ENCODE measurements around the gene PARS2. TPM values are rescaled to one million over a fixed set of nuclear protein-coding genes. Genes with fewer than 3 reads are reported as not detected.

The PARS2 gene
- total and polyA plus RNA-seq, 7 experiments from 2014 or later, result 0.66 to 7.6 (median 4.7) TPM

GRCh38 chr1:54768093-54768492 lies 3.8 kb upstream of the PARS2 start:
- H3K4me1 ChIP-seq (ENCODE audit: control insufficient read depth in 2 of 2, insufficient read depth in 2 of 2, low read length in 2 of 2), result peaks cover 0 to 9% of the 10 kb centered on the region in 2 donors
- no peak overlapping the region for H3K27ac ChIP-seq (ENCODE audit: low read depth, low read length)
- Mint-ChIP-seq H3K27me3 (no peaks in the 10 kb centered on the region), H3K9me3 (peaks cover 0 to 2% (median 0%) of the 10 kb centered on the region in 11 donors), H3K36me3 (peaks cover 0 to 1% (median 0%) of the 10 kb centered on the region in 5 donors), H3K27ac (no peak overlapping the region), H3K4me3 (no peak overlapping the region), H3K4me1 (peaks cover 7 to 19% (median 14%) of the 10 kb centered on the region in 7 donors)
- POLR2A ChIA-PET, result no interaction called here
- ATAC-seq (no peak), DNase-seq (no peak)
- CTCF ChIA-PET, result no interaction called here
- no peak overlapping the region for H3K4me3 ChIP-seq (ENCODE audit: low read length)
- no peaks in the 10 kb centered on the region for H3K27me3 ChIP-seq (ENCODE audit: control insufficient read depth in 2 of 2, insufficient read depth in 2 of 2, low read length in 2 of 2)
- no peaks in the 10 kb centered on the region for H3K36me3 ChIP-seq (ENCODE audit: control insufficient read depth in 2 of 3, insufficient read depth in 3 of 3, low read length in 3 of 3)
- H3K9me3 ChIP-seq (ENCODE audit: control insufficient read depth in 2 of 3, low read length in 3 of 3), result no peaks in the 10 kb centered on the region
- intact Hi-C loops (cut with micrococcal nuclease), result no loop called here

GRCh38 chr1:54767526-54767925 lies 3.2 kb upstream of the PARS2 start:
- CTCF ChIA-PET, result no interaction called here
- POLR2A ChIA-PET, result no interaction called here

GRCh38 chr1:54766726-54767125 lies 2.4 kb upstream of the PARS2 start:
- peaks cover 0 to 9% of the 10 kb centered on the region in 2 donors for H3K4me1 ChIP-seq (ENCODE audit: control insufficient read depth in 2 of 2, insufficient read depth in 2 of 2, low read length in 2 of 2)
- Mint-ChIP-seq H3K36me3 (peaks cover 0 to 1% (median 0%) of the 10 kb centered on the region in 5 donors), H3K27ac (peak overlapping the region in 2 of 9 donors; percentile 25 to 33), H3K4me3 (no peak overlapping the region), H3K9me3 (peaks cover 0 to 2% (median 0%) of the 10 kb centered on the region in 11 donors), H3K4me1 (peaks cover 7 to 24% (median 19%) of the 10 kb centered on the region in 7 donors), H3K27me3 (no peaks in the 10 kb centered on the region)
- DNase-seq (no peak), ATAC-seq (no peak)
- ChIA-PET CTCF (no interaction called here), POLR2A (no interaction called here)
- H3K9me3 ChIP-seq (ENCODE audit: control insufficient read depth in 2 of 3, low read length in 3 of 3), result no peaks in the 10 kb centered on the region
- no peak overlapping the region for H3K27ac ChIP-seq (ENCODE audit: low read depth, low read length)
- intact Hi-C loops (cut with micrococcal nuclease), result no loop called here
- H3K36me3 ChIP-seq (ENCODE audit: control insufficient read depth in 2 of 3, insufficient read depth in 3 of 3, low read length in 3 of 3), result no peaks in the 10 kb centered on the region
- H3K4me3 ChIP-seq (ENCODE audit: low read length), result no peak overlapping the region
- H3K27me3 ChIP-seq (ENCODE audit: control insufficient read depth in 2 of 2, insufficient read depth in 2 of 2, low read length in 2 of 2), result no peaks in the 10 kb centered on the region

More at GRCh38 chr1:54767526-54767925, 3.2 kb upstream of the PARS2 start:
- Mint-ChIP-seq H3K27ac (peak overlapping the region in 3 of 9 donors; percentile 31 to 72 (median 62)), H3K9me3 (peaks cover 0 to 2% (median 0%) of the 10 kb centered on the region in 11 donors), H3K36me3 (peaks cover 0 to 1% (median 0%) of the 10 kb centered on the region in 5 donors), H3K27me3 (no peaks in the 10 kb centered on the region), H3K4me1 (peaks cover 7 to 24% (median 19%) of the 10 kb centered on the region in 7 donors), H3K4me3 (peak overlapping the region in 1 of 10 donors; percentile 4)
- ATAC-seq (no peak), DNase-seq (no peak)
- H3K27ac ChIP-seq (ENCODE audit: low read depth, low read length), result no peak overlapping the region
- H3K4me3 ChIP-seq (ENCODE audit: low read length), result no peak overlapping the region
- no peaks in the 10 kb centered on the region for H3K27me3 ChIP-seq (ENCODE audit: control insufficient read depth in 2 of 2, insufficient read depth in 2 of 2, low read length in 2 of 2)
- H3K4me1 ChIP-seq (ENCODE audit: control insufficient read depth in 2 of 2, insufficient read depth in 2 of 2, low read length in 2 of 2), result peaks cover 0 to 9% of the 10 kb centered on the region in 2 donors
- no peaks in the 10 kb centered on the region for H3K36me3 ChIP-seq (ENCODE audit: control insufficient read depth in 2 of 3, insufficient read depth in 3 of 3, low read length in 3 of 3)
- no peaks in the 10 kb centered on the region for H3K9me3 ChIP-seq (ENCODE audit: control insufficient read depth in 2 of 3, low read length in 3 of 3)
- intact Hi-C loops (cut with micrococcal nuclease), result no loop called here

GRCh38 chr1:54764922-54765561 lies 719 bp upstream of the PARS2 start:
- Histone ChIP-seq H3K36me3 (ENCODE audit: control insufficient read depth in 2 of 3, insufficient read depth in 3 of 3, low read length in 3 of 3) (no peaks in the 10 kb centered on the region), H3K4me3 (ENCODE audit: low read length) (peak overlapping the region; percentile 95), H3K4me1 (ENCODE audit: control insufficient read depth in 2 of 2, insufficient read depth in 2 of 2, low read length in 2 of 2) (peaks cover 0 to 9% of the 10 kb centered on the region in 2 donors), H3K27ac (ENCODE audit: low read depth, low read length) (peak overlapping the region; percentile 83), H3K27me3 (ENCODE audit: control insufficient read depth in 2 of 2, insufficient read depth in 2 of 2, low read length in 2 of 2) (no peaks in the 10 kb centered on the region), H3K9me3 (ENCODE audit: control insufficient read depth in 2 of 3, low read length in 3 of 3) (no peaks in the 10 kb centered on the region)
- intact Hi-C loops (cut with micrococcal nuclease), result loop anchor here (1.0 to 5.0 kb wide), 16 partner anchors 36 to 1843 kb away; partner anchors contain the start of genes DHCR24 (in 2 of the 2), TCEANC2 (in 2 of the 2), TMEM59 (in 2 of the 2) and TTC22 (in 2 of the 2)
- ChIA-PET CTCF (interaction anchor here (1.9 kb wide), 1 partner anchor 36 kb away, joined by 10 read pairs; the partner anchor contains the start of gene TTC22), POLR2A (interaction anchor here (0.8 to 1.7 kb wide), 2 partner anchors 49 to 712 kb away, joined by 3 to 7 read pairs; partner anchors contain the start of genes TCEANC2, TMEM59 and TTC4)
- DNase-seq, result no peak
- H3K4me1 Mint-ChIP-seq, result peaks cover 14 to 25% (median 24%) of the 10 kb centered on the region in 7 donors
- no peaks in the 10 kb centered on the region for H3K27me3 Mint-ChIP-seq
- peaks cover 0 to 5% (median 0%) of the 10 kb centered on the region in 5 donors for H3K36me3 Mint-ChIP-seq
- H3K27ac Mint-ChIP-seq, result peak overlapping the region; percentile 81 to 97 (median 93)
- H3K4me3 Mint-ChIP-seq, result peak overlapping the region; percentile 94 to 97 (median 96)
- ATAC-seq, result peak; percentile 10
- H3K9me3 Mint-ChIP-seq, result peaks cover 0 to 2% (median 0%) of the 10 kb centered on the region in 11 donors

GRCh38 chr1:54763816-54764132 lies 549 bp downstream of the PARS2 start:
- ATAC-seq, result no peak
- peaks cover 14 to 26% (median 24%) of the 10 kb centered on the region in 7 donors for H3K4me1 Mint-ChIP-seq
- H3K4me1 ChIP-seq (ENCODE audit: control insufficient read depth in 2 of 2, insufficient read depth in 2 of 2, low read length in 2 of 2), result peaks cover 0 to 9% of the 10 kb centered on the region in 2 donors
- intact Hi-C loops (cut with micrococcal nuclease), result loop anchor here (1.0 to 5.0 kb wide), 16 partner anchors 38 to 1841 kb away; partner anchors contain the start of genes DHCR24 (in 2 of the 2), TCEANC2 (in 2 of the 2), TMEM59 (in 2 of the 2) and TTC22 (in 2 of the 2)
- H3K36me3 Mint-ChIP-seq, result peaks cover 0 to 7% (median 1%) of the 10 kb centered on the region in 5 donors
- peak in 5 of 9 donors; percentile 4 to 21 (median 9) for DNase-seq
- peaks cover 0 to 2% (median 0%) of the 10 kb centered on the region in 11 donors for H3K9me3 Mint-ChIP-seq
- H3K27me3 Mint-ChIP-seq, result no peaks in the 10 kb centered on the region
- H3K27me3 ChIP-seq (ENCODE audit: control insufficient read depth in 2 of 2, insufficient read depth in 2 of 2, low read length in 2 of 2), result no peaks in the 10 kb centered on the region
- CTCF ChIA-PET, result interaction anchor here (1.9 kb wide), 1 partner anchor 37 kb away, joined by 10 read pairs; the partner anchor contains the start of gene TTC22
- H3K27ac Mint-ChIP-seq, result peak overlapping the region in 8 of 9 donors; percentile 84 to 97 (median 93)
- POLR2A ChIA-PET, result interaction anchor here (1.0 to 1.9 kb wide), 3 partner anchors 36 to 48 kb away, joined by 3 to 8 read pairs (median 3); partner anchors contain the start of genes TTC22 and TTC4
- H3K27ac ChIP-seq (ENCODE audit: low read depth, low read length), result peak overlapping the region; percentile 75
- no peaks in the 10 kb centered on the region for H3K9me3 ChIP-seq (ENCODE audit: control insufficient read depth in 2 of 3, low read length in 3 of 3)
- peak overlapping the region; percentile 94 to 97 (median 96) for H3K4me3 Mint-ChIP-seq
- peak overlapping the region; percentile 95 for H3K4me3 ChIP-seq (ENCODE audit: low read length)
- H3K36me3 ChIP-seq (ENCODE audit: control insufficient read depth in 2 of 3, insufficient read depth in 3 of 3, low read length in 3 of 3), result peaks cover 0 to 1% (median 0%) of the 10 kb centered on the region in 3 experiments

GRCh38 chr1:54758678-54759348 lies 5.5 kb downstream of the PARS2 start:
- no peak overlapping the region for H3K27ac ChIP-seq (ENCODE audit: low read depth, low read length)
- peaks cover 0 to 33% (median 0%) of the 10 kb centered on the region in 3 experiments for H3K36me3 ChIP-seq (ENCODE audit: control insufficient read depth in 2 of 3, insufficient read depth in 3 of 3, low read length in 3 of 3)
- CTCF ChIA-PET, result no interaction called here
- H3K27me3 ChIP-seq (ENCODE audit: control insufficient read depth in 2 of 2, insufficient read depth in 2 of 2, low read length in 2 of 2), result no peaks in the 10 kb centered on the region
- POLR2A ChIA-PET, result no interaction called here
- ATAC-seq (no peak), DNase-seq (no peak)
- no peaks in the 10 kb centered on the region for H3K9me3 ChIP-seq (ENCODE audit: control insufficient read depth in 2 of 3, low read length in 3 of 3)
- Mint-ChIP-seq H3K27me3 (no peaks in the 10 kb centered on the region), H3K27ac (no peak overlapping the region), H3K4me3 (no peak overlapping the region), H3K4me1 (peaks cover 9 to 18% (median 14%) of the 10 kb centered on the region in 7 donors), H3K36me3 (peaks cover 0 to 34% (median 10%) of the 10 kb centered on the region in 5 donors), H3K9me3 (no peaks in the 10 kb centered on the region)
- peaks cover 0 to 6% of the 10 kb centered on the region in 2 donors for H3K4me1 ChIP-seq (ENCODE audit: control insufficient read depth in 2 of 2, insufficient read depth in 2 of 2, low read length in 2 of 2)
- intact Hi-C loops (cut with micrococcal nuclease), result no loop called here
- no peak overlapping the region for H3K4me3 ChIP-seq (ENCODE audit: low read length)

Data from naive thymus-derived CD4-positive, alpha-beta T cell (primary cell).